NCI-H526 (cell line): ENCODE data around the gene ABCA13.

Experiments used
- DNase-seq, 2 experiments: peaks; one replicate each; lab custom pipeline; 2025; lab: John Stamatoyannopoulos, UW

Gene ABCA13

DNA sequence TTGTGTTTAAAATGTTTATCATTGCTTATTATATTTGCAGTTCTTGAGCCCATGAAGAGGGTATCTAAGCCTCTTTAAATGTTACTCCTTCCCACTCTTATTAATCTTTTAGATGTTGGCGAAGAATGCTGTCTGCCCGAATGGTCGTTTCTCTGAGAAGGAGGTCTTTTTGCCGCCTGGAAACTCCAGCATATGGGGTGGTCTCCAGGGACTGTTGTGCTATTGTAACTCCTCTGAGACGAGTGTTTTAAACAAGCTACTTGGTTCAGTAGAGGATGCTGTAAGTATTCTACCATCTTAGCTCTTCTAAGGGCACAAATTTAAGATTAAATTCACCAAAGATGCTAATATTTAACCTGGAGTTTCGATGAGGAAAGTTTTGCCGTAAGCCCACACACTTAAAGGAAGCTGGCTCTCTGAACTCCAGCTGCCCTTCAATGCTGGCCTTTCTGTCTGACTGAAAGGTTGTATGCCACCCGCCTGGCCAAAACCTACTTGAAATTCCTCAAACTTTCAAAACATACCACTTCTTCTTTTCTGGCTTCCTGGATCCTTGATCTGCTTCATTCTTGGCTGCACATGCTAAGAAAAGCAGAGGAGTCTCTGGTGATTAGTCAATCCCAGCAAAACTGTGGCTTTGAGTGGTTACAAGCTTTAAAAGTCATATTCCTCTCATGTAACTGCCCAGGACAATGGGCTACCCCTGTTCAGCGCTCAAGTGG is 74.7 kb downstream of the ABCA13 start:
- no peak for DNase-seq

DNA sequence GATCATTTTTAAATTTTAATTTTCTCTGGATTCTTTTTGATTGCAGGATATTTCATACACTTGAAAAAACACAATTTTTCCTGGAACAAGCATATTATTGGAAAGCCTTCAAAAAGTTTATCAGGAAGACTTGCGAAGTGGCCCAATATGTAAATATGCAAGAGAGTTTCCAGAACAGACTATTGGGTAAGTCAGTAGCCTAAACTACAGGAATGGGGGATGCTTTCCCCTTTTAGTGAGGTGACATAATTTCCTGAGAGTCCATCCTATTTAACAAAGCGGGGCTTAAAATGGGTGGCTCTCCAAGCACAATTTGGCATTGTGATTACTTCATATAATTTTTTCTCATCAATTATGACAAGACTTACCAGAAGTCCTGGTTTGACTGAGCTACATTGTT is 77.9 kb downstream of the ABCA13 start:
- no peak for DNase-seq

DNA sequence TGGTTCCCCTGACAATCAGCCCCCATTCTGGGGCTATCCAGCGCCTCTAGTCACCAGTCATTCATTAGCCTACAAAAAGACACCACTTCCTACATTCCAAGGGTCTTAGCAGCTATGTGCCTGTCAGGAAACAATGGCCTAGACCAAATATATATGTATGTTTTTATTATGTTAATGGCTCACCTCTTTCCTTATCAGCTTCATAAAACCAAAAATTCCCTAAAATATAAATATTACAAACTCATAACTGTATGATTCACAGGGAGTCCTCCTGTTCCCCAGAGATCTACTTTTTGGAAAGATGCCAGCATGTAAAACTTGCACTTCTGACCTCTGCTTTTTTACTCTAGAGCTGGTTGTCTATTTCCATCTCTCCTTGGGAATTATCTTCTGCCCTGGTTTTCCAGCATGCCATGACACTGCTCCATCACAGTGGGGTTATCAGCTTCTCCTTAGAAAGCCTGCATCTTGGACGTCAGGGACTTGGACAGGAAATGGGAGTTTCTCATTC is 79.2 kb downstream of the ABCA13 start:
- DNase-seq: no peak

DNA sequence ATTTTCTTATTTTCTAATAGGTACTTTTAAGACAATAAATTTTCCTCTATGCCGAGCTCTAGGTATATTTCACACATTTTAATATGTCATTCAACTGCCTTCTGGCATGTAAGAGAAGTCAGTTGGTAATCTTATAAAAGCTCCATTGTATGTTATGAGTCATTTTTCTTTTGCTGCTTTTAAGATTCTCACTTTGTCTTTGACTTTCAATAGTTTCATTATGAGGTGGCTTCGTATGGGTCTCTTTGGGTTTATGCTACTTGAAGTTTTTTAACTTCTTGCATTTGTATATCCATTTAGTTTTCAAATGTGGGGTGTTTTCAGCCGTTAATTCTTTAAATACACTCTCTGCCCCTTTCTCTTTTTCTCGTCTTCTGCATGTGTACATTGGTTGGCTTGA is 80.5 kb downstream of the ABCA13 start:
- DNase-seq: no peak

DNA sequence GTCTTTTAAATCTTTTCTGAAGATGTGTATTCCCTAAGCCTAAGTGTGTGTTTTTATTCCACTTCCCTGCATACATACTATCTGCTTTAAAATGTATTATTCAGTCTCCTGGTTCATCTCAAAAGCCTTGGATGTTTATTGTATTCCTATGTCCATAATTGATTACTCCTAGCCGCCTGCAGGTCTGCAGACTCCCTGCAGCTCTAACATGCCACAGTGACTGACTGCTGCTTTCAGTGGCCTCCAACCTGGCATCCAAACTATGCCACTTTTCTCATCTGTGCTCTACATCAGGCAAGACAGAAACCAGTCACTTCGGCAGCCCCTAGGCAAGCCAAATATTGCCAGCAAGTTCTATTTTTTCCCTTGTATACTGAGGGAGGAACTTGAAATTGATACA is 81.7 kb downstream of the ABCA13 start:
- DNase-seq: no peak

DNA sequence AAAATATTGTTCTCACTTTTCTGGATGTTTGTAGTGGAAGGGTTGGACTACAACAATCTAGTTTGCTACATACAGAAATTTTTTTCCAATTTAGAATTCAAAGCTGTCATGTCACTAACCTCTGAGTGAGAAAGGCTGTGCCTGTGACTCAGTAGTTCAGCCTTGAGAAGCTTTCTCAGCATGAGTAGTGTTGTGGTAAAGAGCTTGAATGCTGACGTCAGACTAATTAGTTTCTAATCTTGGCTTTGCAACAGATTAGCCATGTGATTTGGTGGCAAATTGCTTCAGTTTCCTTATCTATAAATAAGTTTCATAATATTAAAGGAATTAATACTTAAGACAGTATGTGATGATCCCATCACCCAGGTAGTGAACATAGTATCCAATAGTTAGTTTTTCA is 83.8 kb downstream of the ABCA13 start:
- DNase-seq: no peak

DNA sequence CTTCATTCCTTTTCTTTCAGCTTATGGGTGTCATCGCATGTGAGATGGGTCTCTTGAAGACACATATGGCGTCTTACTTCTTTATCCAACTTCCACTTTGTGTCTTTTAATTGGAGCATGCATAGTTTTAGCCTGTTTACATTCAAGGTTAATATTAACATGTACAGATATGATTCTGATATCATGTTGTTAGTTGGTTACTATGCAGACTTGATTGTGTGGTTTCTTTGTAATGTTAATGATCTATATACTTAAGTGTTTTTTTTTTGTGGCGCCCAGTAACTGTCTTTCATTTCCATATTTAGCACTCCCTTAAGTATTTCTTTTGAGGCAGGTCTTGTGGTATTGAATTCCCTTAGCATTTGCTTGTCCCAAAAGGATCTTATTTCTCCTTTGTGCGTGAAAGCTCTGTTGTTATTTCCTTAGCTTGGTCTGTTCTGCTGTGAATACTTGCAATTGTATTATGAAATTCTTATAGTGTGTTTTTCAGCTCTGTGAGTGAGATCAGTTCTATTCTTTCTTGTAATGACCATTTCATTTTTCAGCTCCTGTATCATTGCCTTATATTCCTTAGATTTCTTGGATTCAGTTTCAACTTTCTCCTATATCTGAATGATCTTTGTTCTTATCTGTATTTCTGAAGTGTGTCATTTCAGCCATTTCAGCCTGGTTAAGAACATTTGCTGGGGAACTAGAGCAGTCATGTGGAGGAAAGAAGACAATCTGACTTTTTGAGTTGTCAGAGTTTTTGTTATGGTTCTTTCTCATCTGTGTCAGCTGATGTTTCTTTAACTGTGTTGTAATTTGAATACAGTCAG is 88.4 kb downstream of the ABCA13 start:
- no peak for DNase-seq

DNA sequence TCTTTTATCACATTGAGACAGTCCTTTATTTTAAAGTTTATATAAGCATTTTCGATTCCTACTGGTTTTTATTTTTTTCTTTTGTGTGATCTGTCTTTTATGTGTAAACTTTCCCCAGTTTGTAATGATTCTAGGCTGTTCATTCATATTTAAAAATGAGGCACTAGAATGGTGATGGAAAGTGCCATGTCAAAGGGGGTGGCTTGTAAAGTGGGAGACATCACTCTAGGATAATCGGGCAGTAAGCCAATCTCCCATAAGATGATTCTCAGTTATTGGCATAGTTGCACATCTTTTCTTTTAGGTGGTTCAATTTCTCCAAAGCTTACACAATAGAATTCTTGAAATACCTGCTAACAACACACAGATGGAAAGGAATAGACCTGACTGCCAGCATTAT is 90.4 kb downstream of the ABCA13 start:
- no peak for DNase-seq

DNA sequence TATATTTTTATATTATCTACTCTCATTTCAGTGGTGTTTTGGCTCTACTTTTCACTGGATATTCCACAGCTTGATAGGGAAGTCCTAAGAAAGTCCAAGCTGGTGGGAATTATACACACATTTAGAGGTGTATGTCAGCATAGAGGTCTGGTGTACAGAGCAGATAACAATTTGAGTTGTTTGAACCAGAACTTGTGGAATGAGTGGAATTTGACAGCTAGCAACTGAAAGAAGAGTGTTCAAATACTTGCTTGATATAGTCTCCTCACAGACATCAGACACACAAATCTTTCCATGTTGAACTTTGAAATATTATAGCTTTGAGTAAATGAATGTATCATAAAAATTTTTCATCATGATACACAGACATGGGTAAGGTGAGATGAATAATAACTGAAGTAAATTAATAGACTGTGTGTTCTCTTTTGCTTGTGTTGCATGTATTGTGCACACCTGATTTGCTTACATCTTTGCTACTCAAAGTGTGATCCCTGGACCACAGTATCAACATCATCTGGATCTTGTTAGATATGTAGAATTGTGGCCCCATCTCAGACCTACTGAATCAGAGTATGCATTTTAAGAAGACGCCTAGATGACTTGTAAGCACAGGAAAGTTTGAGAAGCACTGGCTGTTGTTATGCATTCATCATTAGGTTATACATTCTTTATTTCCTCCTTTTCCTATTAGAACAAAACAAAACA is 91.5 kb downstream of the ABCA13 start:
- no peak for DNase-seq

DNA sequence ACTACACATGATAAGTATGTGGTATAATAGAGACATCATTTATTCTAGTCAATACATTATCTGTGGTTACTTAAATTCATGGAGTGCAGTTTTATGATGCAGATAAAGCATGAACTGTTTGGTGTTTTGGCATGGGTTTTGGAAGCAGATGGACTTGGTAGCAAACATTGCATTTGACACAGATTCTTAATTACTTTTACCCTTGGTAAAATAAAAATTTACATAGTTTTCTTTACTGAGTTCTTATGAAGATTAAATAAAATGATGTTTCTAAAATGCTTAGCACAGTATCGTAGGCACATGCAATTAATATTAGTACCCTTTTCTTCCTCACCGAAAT is 92.0 kb downstream of the ABCA13 start:
- no peak for DNase-seq

DNA sequence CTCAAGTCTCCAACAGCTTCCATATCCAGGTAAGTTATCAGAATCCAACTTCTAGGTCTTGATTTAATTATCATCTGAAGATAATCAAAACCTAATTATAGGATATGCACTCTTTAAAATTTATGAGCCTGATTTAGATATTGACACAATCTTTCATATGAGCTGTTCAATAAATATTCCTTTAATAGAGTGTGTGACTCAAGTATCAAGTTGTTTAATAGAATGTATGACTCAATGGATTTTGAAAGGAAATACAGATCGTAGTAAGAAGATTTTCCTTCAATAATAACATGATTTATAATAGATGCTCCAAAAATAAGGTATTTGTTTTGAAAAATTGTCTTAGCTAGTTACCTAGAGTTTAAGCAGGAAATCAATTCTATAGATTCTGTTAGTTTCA is 97.8 kb downstream of the ABCA13 start:
- DNase-seq: no peak

DNA sequence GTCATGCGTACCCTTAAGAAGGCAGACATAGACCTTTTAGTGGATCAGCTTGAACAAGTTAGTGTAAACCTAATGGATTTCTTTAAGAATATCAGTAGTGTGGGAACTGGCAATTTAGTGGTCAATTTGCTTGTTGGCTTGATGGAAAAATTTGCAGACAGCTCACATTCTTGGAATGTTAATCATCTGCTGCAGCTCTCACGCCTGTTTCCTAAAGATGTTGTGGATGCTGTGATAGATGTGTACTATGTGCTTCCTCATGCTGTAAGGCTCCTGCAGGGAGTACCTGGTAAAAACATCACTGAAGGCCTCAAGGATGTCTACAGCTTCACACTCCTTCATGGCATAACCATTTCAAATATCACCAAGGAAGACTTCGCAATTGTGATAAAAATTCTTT is 103.4 kb downstream of the ABCA13 start:
- DNase-seq: no peak

DNA sequence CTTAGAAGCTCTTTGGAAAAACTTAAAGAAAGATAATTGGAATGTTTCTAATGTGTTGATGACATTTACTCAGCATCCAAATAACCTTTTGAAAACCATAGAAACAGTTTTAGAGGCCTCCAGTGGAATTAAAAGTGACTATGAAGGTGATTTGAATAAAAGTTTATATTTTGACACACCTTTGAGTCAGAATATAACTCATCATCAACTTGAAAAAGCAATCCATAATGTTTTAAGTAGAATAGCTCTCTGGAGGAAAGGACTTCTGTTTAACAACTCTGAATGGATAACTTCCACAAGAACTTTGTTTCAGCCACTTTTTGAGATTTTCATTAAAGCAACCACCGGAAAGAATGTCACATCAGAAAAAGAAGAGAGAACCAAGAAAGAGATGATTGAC is 108.2 kb downstream of the ABCA13 start:
- DNase-seq: no peak

DNA sequence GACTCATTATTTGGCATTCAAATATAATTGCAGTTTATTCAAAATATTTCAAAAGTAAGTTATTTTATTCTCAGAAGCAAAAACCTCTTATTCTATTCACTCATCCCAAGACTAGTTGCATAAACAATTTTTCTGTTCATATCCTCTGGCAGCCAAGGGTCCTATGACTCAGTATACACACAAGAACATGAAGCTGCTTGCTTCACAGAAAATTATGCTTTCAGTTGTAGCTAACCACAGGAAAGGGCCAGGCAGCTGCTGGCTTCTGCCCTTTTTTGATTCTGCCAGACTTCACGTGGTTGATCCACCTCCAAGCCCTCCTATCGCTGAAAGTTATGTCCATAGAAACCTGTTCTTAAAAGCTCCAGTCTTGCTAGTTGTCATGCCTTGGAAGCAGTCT is 108.8 kb downstream of the ABCA13 start:
- no peak for DNase-seq

DNA sequence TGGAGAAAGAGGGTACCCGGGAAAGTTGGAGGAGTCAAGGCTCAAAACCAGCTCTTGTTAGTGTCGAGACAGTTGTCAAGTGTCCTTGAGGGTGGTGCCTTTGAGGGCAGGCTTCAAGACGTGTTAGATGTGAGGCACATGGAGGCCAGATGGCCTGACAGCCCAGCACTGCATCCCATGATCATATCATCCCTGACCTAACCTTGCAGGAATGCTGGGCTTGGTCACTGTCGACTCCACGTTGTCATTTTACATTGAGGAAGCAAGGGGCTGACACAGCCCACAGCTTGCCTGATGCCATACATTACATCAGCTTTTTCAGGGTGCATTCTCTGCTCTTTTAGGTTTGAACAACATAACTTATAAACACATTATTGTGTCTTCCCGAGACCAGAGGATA is 114.1 kb downstream of the ABCA13 start:
- DNase-seq: no peak

DNA sequence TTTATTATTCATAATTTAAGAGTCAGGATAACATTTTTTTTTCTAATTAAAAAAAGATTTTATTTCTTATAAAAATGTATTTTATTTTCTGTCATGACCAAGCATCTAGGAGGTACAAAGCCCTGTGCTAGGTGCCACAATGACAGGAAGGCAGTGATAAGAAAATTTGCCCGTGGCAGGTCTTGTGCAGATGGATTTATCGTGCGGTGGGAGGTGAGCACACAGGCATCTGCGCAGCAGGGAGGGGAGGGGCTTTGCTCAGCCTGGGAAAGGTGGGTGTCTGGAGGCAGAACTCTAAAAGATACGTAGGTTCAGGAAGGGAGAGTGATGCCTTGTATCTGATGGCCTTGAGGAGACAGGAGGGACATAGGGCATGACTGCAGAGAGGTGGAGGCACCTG is 115.6 kb downstream of the ABCA13 start:
- no peak for DNase-seq

DNA sequence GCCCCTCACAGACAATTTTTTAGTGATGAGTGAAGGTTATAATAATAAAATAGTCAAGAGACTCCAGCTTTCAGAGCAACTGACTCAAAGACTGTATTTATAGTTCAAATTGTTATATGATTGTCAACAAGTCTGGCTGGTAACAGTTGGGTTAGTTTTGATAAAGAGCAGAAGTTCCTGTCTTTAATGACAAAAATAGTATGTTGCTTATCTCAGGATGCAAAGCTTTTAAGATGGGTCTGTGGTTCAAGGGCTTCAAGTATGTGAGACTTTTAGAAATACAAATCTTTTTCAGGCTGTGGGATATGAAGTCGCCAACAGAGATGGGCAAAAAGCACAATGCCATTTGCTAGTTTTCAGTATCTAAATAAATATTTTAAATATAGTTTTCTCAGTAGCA is 118.4 kb downstream of the ABCA13 start:
- DNase-seq: no peak

DNA sequence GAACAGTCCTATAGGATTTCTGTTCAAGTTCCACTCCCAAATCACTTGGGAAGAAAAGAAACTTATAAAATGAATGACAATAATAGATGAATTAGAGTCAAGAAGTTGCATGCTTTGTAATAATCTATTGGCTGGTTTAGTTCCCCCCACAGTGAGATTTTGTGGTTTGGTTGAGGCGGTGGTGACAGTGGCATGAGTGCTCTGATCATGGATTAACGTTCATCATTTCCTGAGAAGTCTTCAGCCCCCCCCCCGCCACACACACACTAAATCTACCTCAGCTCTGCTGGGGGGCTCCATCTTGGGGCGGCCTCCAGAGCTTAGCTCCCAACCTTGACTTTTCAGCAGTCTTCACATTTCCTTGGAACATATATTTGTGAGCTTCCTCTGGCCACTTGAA is 121.7 kb downstream of the ABCA13 start:
- no peak for DNase-seq

DNA sequence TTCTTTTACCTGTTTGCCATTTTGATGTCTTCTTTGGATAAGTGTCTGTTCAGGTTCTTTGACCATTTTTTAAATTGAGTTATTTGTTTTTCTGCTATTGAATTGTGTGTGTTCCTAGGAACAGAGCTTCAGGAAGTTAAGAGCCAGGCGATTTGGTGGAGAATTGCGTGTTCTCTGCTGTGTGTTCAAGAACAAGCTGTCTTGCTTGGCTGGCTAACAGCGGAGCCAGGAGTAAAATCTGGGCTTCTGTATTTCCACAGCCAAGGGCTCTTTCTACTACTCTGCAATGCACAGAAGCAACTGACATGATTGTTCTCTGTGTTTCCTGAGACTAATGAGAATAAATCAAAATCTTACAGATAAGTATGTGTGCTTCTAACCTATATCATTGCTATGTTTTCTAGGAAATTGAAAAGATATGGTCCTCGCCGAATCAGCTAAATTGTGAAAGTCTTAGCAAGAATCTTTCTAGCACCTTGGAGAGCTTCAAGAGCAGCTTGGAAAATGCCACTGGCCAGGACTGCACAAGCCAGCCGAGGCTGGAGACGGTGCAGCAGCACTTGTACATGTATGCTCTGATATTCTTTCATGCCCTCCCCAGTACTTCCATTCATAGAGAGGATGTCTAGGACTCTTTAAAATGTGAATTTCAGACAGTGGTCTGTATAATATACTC is 124.2 kb downstream of the ABCA13 start:
- no peak for DNase-seq

DNA sequence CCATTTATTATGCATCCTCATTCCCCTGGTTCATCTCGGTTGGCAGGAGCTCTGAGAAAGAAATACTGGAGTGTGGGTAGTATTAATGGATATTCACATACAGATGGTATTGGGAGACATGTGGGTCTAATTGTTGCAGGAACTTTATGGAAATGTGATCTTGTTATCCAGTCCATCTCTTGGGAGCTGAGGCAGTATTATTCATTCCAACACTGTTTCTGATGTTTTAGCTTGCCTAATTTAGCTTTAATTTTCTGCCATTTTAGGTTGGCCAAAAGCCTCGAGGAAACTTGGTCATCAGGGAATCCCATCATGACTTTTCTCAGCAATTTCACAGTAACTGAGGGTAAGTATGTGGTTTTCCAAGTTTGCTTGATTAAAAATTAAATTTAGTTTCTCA is 125.7 kb downstream of the ABCA13 start:
- no peak for DNase-seq

DNA sequence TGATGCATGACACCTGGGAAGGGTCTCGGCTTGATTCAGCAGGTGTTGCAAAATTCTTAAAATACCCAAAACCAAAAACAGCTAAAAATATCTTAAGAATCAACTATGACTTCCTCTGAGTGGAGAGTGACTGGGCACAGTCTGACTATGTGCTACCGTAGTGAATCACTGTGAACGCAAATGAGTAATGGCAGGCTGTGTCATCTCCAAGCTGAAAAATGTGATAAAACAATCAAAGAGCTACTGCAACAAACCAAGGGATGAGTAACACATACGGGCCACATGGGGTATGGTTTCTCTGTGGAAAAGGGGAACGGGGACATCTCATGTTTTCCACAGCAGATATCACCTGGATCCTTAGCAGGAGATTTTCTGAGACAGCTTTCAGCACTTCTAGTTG is 127.5 kb downstream of the ABCA13 start:
- no peak for DNase-seq

DNA sequence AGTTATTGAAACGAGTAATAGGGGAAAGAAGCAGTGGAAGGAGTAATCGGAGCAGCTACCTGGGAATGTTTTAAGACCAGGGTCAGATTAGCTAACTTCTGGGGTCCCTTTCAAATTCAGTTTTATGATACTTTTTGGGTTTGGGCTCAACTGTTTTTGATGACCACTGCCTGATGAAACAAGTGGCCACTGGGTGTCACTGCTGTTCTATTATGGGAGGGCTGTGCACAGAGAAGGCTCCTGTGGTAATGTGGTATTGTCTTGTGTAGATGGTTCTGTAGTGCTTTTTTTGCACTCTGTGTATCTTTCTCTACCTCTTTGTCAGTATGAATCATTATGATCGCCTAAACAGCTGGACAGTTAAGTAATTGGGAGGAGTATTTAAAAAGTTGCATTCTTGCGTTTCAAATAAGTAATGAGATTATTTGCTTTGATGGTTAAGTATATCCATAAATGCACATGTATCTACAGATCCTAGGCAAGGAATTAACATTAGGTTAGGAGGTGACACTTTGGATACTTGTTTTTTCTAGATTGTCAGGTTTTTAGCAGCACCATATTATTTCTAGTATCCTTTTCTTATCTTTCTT is 128.4 kb downstream of the ABCA13 start:
- peak in 1 of 2 experiments; percentile 59 for DNase-seq
